Measurements from ENCODE around the gene FLCN. TPM values are rescaled to one million over a fixed set of nuclear protein-coding genes. Genes with fewer than 3 reads are reported as not detected.

Gene FLCN
- total and polyA plus RNA-seq, 2 of the 13 experiments (the other 11 are each of a cell fraction or from before 2014, with no cell fraction given): 16.6 to 24.9 TPM

GRCh38 chr17:17205368-17206123, 31.4 kb downstream of the FLCN start (continued):
- peak in 1 of 2 experiments; percentile 22; a peak in 1 of 4 replicates for TF ChIP-seq ATF4 (CRISPR knock-in tag; IDR thresholded peaks at IDR 0.05)
- no peak for TF ChIP-seq PRDM4 (CRISPR knock-in tag; IDR thresholded peaks at IDR 0.05; ENCODE audit: borderline replicate concordance)
- no peak for TF ChIP-seq RELA (CRISPR knock-in tag; IDR thresholded peaks at IDR 0.05)
- no peak; the same call in 1 of the 2 replicates for TF ChIP-seq MAX (IDR thresholded peaks at IDR 0.05)
- TF ChIP-seq ZNF646 (CRISPR knock-in tag; IDR thresholded peaks at IDR 0.05): no peak
- TF ChIP-seq ZNF75D (CRISPR knock-in tag; IDR thresholded peaks at IDR 0.05; ENCODE audit: borderline replicate concordance): peak; percentile 46; the same call in 1 of the 2 replicates
- TF ChIP-seq NR2F1 (CRISPR knock-in tag; IDR thresholded peaks at IDR 0.05): no peak
- TF ChIP-seq PREB (CRISPR knock-in tag; IDR thresholded peaks at IDR 0.05): 0 out of 2 replicates have a peak, but pooled peaks have one; percentile 55
- no peak for TF ChIP-seq ZNF580 (CRISPR knock-in tag; IDR thresholded peaks at IDR 0.05; ENCODE audit: borderline replicate concordance, low read depth)
